ENCODE data around the gene LETM1.

Gene LETM1

DNA sequence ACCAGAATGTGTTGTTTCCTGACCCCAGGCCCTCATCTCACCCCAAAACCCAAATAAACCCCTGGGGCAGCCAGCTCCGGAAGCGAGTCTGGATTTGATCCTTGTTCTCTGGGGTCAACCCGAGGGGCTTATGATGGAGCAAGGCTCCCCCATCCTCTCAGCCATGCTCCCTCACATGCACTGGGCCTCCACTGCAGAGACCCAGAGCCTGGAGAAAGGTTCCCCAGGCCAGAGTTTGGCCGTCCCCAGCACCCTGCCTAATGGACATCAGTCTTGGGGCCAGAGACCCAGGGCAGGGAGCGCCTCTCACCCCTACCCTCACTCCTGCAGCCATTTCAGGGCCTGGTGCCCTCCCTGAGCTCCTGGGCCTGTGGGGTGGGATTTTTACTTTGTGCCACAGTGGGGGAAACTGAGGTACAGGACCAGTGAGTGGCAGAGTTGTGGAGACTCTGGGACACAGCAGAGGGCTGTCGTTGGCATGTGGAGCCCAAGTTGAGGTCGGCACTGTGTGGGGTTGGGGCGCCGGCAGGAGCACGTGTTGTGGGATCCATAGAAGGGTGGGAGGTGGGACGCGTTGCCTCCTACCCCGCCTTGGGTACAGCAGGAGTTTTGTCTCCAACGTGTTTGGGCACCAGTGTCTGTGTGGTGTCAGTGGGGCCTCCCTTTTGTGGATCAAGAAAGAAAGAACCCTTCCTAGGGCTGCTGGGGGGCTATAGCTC, 59.3 kb downstream of the LETM1 start:
- TF ChIP-seq SIN3A (IDR thresholded peaks at IDR 0.05; ENCODE audit: borderline replicate concordance, insufficient read depth, low read length) (no peak), FOXP2 (optimal IDR thresholded peaks at IDR 0.05; ENCODE audit: borderline replicate concordance, extremely low read depth, extremely low read length, insufficient read depth) (no peak), POLR2AphosphoS5 (IDR thresholded peaks at IDR 0.05; ENCODE audit: low read depth, low read length) (no peak), TAF1 (IDR thresholded peaks at IDR 0.05; ENCODE audit: borderline replicate concordance, insufficient read depth, low read length) (no peak)
- TF ChIP-seq, protein P1, sequence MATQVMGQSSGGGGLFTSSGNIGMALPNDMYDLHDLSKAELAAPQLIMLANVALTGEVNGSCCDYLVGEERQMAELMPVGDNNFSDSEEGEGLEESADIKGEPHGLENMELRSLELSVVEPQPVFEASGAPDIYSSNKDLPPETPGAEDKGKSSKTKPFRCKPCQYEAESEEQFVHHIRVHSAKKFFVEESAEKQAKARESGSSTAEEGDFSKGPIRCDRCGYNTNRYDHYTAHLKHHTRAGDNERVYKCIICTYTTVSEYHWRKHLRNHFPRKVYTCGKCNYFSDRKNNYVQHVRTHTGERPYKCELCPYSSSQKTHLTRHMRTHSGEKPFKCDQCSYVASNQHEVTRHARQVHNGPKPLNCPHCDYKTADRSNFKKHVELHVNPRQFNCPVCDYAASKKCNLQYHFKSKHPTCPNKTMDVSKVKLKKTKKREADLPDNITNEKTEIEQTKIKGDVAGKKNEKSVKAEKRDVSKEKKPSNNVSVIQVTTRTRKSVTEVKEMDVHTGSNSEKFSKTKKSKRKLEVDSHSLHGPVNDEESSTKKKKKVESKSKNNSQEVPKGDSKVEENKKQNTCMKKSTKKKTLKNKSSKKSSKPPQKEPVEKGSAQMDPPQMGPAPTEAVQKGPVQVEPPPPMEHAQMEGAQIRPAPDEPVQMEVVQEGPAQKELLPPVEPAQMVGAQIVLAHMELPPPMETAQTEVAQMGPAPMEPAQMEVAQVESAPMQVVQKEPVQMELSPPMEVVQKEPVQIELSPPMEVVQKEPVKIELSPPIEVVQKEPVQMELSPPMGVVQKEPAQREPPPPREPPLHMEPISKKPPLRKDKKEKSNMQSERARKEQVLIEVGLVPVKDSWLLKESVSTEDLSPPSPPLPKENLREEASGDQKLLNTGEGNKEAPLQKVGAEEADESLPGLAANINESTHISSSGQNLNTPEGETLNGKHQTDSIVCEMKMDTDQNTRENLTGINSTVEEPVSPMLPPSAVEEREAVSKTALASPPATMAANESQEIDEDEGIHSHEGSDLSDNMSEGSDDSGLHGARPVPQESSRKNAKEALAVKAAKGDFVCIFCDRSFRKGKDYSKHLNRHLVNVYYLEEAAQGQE (IDR thresholded peaks at IDR 0.05; ENCODE audit: insufficient read depth in 1 of 2, low read depth in 2 of 2, low read length in 2 of 2) = no peak

- TF ChIP-seq SIN3A (IDR thresholded peaks at IDR 0.05; ENCODE audit: borderline replicate concordance, insufficient read depth, low read length) (no peak), POLR2AphosphoS5 (IDR thresholded peaks at IDR 0.05; ENCODE audit: low read depth, low read length) (no peak), TAF1 (IDR thresholded peaks at IDR 0.05; ENCODE audit: borderline replicate concordance, insufficient read depth, low read length) (no peak), FOXP2 (optimal IDR thresholded peaks at IDR 0.05; ENCODE audit: borderline replicate concordance, extremely low read depth, extremely low read length, insufficient read depth) (no peak)
- TF ChIP-seq, protein P1 (IDR thresholded peaks at IDR 0.05; ENCODE audit: insufficient read depth in 1 of 2, low read depth in 2 of 2, low read length in 2 of 2) = no peak
These were observed 60.4 kb downstream of the LETM1 start for GRCh38 chr4:1795299-1796195.

- TF ChIP-seq POLR2AphosphoS5 (IDR thresholded peaks at IDR 0.05; ENCODE audit: low read depth, low read length) (no peak), TAF1 (IDR thresholded peaks at IDR 0.05; ENCODE audit: borderline replicate concordance, insufficient read depth, low read length) (no peak), FOXP2 (optimal IDR thresholded peaks at IDR 0.05; ENCODE audit: borderline replicate concordance, extremely low read depth, extremely low read length, insufficient read depth) (no peak), SIN3A (IDR thresholded peaks at IDR 0.05; ENCODE audit: borderline replicate concordance, insufficient read depth, low read length) (no peak)
- TF ChIP-seq, protein P1 (IDR thresholded peaks at IDR 0.05; ENCODE audit: insufficient read depth in 1 of 2, low read depth in 2 of 2, low read length in 2 of 2) = no peak
These were observed 61.1 kb downstream of the LETM1 start for GRCh38 chr4:1794809-1795298.

- TF ChIP-seq, protein P1 (IDR thresholded peaks at IDR 0.05; ENCODE audit: insufficient read depth in 1 of 2, low read depth in 2 of 2, low read length in 2 of 2) = no peak
- no peak for TF ChIP-seq TAF1 (IDR thresholded peaks at IDR 0.05; ENCODE audit: borderline replicate concordance, insufficient read depth, low read length)
- TF ChIP-seq POLR2AphosphoS5 (IDR thresholded peaks at IDR 0.05; ENCODE audit: low read depth, low read length) = no peak
- TF ChIP-seq SIN3A (IDR thresholded peaks at IDR 0.05; ENCODE audit: borderline replicate concordance, insufficient read depth, low read length) = no peak
- no peak for TF ChIP-seq FOXP2 (optimal IDR thresholded peaks at IDR 0.05; ENCODE audit: borderline replicate concordance, extremely low read depth, extremely low read length, insufficient read depth)
These were observed 61.8 kb downstream of the LETM1 start for GRCh38 chr4:1793940-1794808.

Measured in PFSK-1 (cell line).